ENCODE measurements around the gene NAV2. TPM values are rescaled to one million over a fixed set of nuclear protein-coding genes. Genes with fewer than 3 reads are reported as not detected.

The NAV2 gene
- total and polyA plus RNA-seq, 4 experiments from 2014 or later, result 1.1 to 6.2 (median 4.2) TPM; not detected in 1

DNA sequence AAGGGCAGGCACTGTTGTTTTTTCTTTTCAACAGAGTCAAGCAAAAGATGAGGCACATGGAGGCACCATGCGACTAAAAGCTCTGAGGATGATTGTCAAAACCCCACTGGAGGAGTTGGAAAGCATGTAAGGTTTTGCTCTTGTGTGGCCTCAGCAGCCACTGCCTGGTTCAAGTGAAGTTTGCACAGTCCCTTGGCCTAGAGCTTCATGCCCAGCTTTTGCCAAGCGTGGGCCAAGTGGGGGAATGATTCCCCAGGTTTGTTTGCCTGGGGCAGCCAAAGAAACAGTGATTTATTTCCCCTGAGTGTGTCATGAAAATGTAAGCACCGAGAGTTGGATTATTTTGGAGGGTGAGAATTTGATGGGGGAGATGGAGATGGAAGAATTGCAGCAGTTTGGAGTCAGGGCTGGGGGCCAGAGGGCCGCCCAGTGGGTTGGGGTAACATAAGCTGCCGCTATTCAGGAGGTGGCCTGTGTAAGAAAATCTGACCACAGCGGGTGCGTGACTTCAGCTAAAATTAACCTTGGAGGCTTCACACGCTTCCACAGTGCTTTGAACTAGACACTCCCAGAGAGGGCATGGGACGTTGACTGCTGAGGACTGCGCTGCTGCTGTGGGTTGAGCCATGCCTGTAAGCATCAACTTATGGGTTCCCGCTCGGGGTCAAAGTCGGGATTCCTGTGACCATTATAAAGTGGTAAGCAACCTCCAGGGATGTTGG is 100.7 kb downstream of the NAV2 start:
- H3K27me3 ChIP-seq (ENCODE audit: insufficient read depth, low read length), result no peaks in the 10 kb centered on the region
- no peak overlapping the region for H3K4me3 Mint-ChIP-seq
- intact Hi-C loops (cut with micrococcal nuclease), result no loop called here
- ChIA-PET POLR2A (ENCODE audit: partially characterized antibody) (no interaction called here), CTCF (ENCODE audit: partially characterized antibody) (no interaction called here)
- H3K9me3 Mint-ChIP-seq, result no peaks in the 10 kb centered on the region
- no peaks in the 10 kb centered on the region for H3K36me3 Mint-ChIP-seq
- no peak overlapping the region for H3K27ac Mint-ChIP-seq
- no peaks in the 10 kb centered on the region for H3K4me1 ChIP-seq (ENCODE audit: insufficient read depth, low read length)
- no peak for DNase-seq
- H3K4me3 ChIP-seq (ENCODE audit: low read length in 2 of 2), result no peak overlapping the region
- no peaks in the 10 kb centered on the region for H3K36me3 ChIP-seq (ENCODE audit: insufficient read depth, low read length)
- H3K27ac ChIP-seq (ENCODE audit: low read depth, low read length), result no peak overlapping the region
- no peaks in the 10 kb centered on the region for H3K4me1 Mint-ChIP-seq
- H3K9me3 ChIP-seq (ENCODE audit: control insufficient read depth in 1 of 2, low read length in 2 of 2), result no peaks in the 10 kb centered on the region
- H3K27me3 Mint-ChIP-seq, result peaks cover 2 to 3% of the 10 kb centered on the region in 2 donors

DNA sequence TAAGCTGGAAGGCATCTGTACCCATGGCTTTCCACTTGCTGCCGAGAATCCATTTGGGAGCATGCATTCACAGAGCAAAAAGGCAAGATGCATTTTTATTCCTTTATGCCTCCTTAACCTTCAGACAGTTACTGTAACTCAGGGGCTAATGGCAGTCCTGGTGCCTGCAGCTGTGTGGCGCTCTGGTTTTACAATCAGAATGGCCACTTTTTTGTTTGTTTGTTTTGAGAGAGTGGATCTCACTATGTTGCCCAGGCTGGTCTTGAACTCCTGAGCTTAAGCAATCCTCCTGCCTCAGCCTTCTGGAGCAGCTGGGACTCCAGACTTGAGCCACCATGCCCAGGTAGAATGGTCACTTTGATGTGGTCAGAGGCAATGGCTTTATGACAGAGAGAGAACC is 101.8 kb downstream of the NAV2 start:
- DNase-seq, result no peak
- Mint-ChIP-seq H3K4me1 (no peaks in the 10 kb centered on the region), H3K27me3 (peaks cover 6% of the 10 kb centered on the region in 2 donors), H3K27ac (no peak overlapping the region), H3K36me3 (no peaks in the 10 kb centered on the region), H3K9me3 (no peaks in the 10 kb centered on the region), H3K4me3 (no peak overlapping the region)
- Histone ChIP-seq H3K27ac (ENCODE audit: low read depth, low read length) (no peak overlapping the region), H3K9me3 (ENCODE audit: control insufficient read depth in 1 of 2, low read length in 2 of 2) (no peaks in the 10 kb centered on the region), H3K4me3 (ENCODE audit: low read length in 2 of 2) (no peak overlapping the region), H3K27me3 (ENCODE audit: insufficient read depth, low read length) (no peaks in the 10 kb centered on the region), H3K36me3 (ENCODE audit: insufficient read depth, low read length) (no peaks in the 10 kb centered on the region), H3K4me1 (ENCODE audit: insufficient read depth, low read length) (no peaks in the 10 kb centered on the region)
- CTCF ChIA-PET (ENCODE audit: partially characterized antibody), result no interaction called here
- POLR2A ChIA-PET (ENCODE audit: partially characterized antibody), result no interaction called here
- intact Hi-C loops (cut with micrococcal nuclease), result no loop called here

DNA sequence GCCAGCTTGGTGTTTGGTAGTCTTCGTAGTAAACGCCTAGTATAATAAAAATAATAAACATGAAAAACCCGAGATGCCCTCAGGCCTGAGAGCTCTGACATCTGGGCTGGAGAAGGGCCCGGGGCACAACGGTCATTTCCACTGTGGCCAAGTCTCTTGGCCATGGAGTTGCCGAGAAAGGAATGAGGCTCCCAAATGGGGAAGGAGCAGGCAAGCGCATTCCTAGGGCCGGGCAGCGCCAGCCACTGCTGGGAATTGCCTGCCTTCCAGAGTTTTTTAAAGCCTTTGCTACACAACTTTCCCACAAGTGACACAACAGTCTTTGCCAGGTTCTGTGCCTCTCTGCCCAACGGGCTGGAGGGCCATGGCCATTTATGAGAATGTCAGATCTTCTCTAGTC is 103.4 kb downstream of the NAV2 start:
- Histone ChIP-seq H3K27me3 (ENCODE audit: insufficient read depth, low read length) (no peaks in the 10 kb centered on the region), H3K27ac (ENCODE audit: low read depth, low read length) (no peak overlapping the region), H3K36me3 (ENCODE audit: insufficient read depth, low read length) (no peaks in the 10 kb centered on the region), H3K4me1 (ENCODE audit: insufficient read depth, low read length) (no peaks in the 10 kb centered on the region), H3K4me3 (ENCODE audit: low read length in 2 of 2) (no peak overlapping the region), H3K9me3 (ENCODE audit: control insufficient read depth in 1 of 2, low read length in 2 of 2) (no peaks in the 10 kb centered on the region)
- intact Hi-C loops (cut with micrococcal nuclease), result no loop called here
- peaks cover 5 to 6% of the 10 kb centered on the region in 2 donors for H3K27me3 Mint-ChIP-seq
- H3K4me1 Mint-ChIP-seq, result no peaks in the 10 kb centered on the region
- no peak overlapping the region for H3K4me3 Mint-ChIP-seq
- H3K9me3 Mint-ChIP-seq, result no peaks in the 10 kb centered on the region
- no peak overlapping the region for H3K27ac Mint-ChIP-seq
- CTCF ChIA-PET (ENCODE audit: partially characterized antibody), result no interaction called here
- POLR2A ChIA-PET (ENCODE audit: partially characterized antibody), result no interaction called here
- no peak for DNase-seq
- H3K36me3 Mint-ChIP-seq, result no peaks in the 10 kb centered on the region

DNA sequence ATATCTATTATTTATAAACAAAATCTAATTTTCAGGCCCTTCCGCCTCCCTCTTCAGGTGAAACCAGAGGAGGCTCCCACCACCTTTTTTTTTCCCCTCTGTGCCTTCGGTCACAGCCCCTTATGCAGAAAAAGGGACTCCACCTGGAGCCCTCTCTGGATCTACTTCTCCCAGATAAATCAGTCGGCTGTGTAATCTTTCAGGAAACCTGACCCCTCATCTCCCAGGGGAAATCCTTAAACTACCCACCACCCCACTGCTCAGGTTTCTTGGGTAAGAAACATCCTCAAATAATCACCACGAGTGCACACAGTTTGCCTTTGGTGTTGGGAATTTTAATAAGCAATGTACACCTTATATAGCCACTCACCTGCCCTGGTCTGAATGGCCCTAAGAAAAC is 104.2 kb downstream of the NAV2 start:
- H3K27me3 ChIP-seq (ENCODE audit: insufficient read depth, low read length), result no peaks in the 10 kb centered on the region
- no peaks in the 10 kb centered on the region for H3K4me1 ChIP-seq (ENCODE audit: insufficient read depth, low read length)
- no peak overlapping the region for H3K4me3 ChIP-seq (ENCODE audit: low read length in 2 of 2)
- no peaks in the 10 kb centered on the region for H3K4me1 Mint-ChIP-seq
- H3K36me3 ChIP-seq (ENCODE audit: insufficient read depth, low read length), result no peaks in the 10 kb centered on the region
- no peak overlapping the region for H3K27ac Mint-ChIP-seq
- H3K36me3 Mint-ChIP-seq, result no peaks in the 10 kb centered on the region
- ChIA-PET POLR2A (ENCODE audit: partially characterized antibody) (no interaction called here), CTCF (ENCODE audit: partially characterized antibody) (no interaction called here)
- H3K9me3 ChIP-seq (ENCODE audit: control insufficient read depth in 1 of 2, low read length in 2 of 2), result no peaks in the 10 kb centered on the region
- peaks cover 4 to 6% of the 10 kb centered on the region in 2 donors for H3K27me3 Mint-ChIP-seq
- H3K27ac ChIP-seq (ENCODE audit: low read depth, low read length), result no peak overlapping the region
- H3K4me3 Mint-ChIP-seq, result no peak overlapping the region
- H3K9me3 Mint-ChIP-seq, result no peaks in the 10 kb centered on the region
- DNase-seq, result no peak
- intact Hi-C loops (cut with micrococcal nuclease), result no loop called here

DNA sequence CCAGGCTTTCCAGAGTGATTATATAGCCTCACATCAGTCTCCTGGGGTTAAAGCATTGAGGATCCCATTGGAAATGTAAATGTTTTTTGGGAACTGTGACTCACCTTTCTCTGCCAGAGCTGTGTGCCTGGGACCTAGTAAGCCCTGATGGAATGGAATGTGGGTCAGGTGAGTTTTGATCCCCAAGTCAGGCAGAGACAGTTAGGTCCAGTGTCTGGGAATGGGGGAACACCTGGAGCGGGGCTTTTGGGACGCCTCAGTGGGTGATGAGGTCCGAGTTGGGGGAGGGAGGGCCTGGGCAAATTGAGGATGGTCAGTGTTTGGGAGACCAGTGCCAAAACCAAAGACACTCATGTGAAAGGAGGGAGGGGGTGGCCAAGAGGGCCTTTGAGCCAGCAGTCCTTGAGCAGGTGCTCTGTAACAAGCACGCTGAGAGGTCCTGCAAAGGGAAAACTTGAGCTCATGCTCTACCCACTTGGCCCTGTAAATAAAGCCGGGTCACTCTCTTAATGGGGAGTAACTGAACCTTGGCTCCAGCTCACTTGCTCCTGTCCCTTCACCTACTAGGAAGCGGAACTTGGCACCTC is 104.7 kb downstream of the NAV2 start:
- no peak overlapping the region for H3K27ac Mint-ChIP-seq
- H3K36me3 Mint-ChIP-seq, result no peaks in the 10 kb centered on the region
- no peaks in the 10 kb centered on the region for H3K4me1 Mint-ChIP-seq
- H3K4me1 ChIP-seq (ENCODE audit: insufficient read depth, low read length), result no peaks in the 10 kb centered on the region
- DNase-seq, result no peak
- no peak overlapping the region for H3K4me3 Mint-ChIP-seq
- H3K27me3 ChIP-seq (ENCODE audit: insufficient read depth, low read length), result no peaks in the 10 kb centered on the region
- no peaks in the 10 kb centered on the region for H3K9me3 ChIP-seq (ENCODE audit: control insufficient read depth in 1 of 2, low read length in 2 of 2)
- ChIA-PET POLR2A (ENCODE audit: partially characterized antibody) (no interaction called here), CTCF (ENCODE audit: partially characterized antibody) (no interaction called here)
- H3K4me3 ChIP-seq (ENCODE audit: low read length in 2 of 2), result no peak overlapping the region
- no peaks in the 10 kb centered on the region for H3K9me3 Mint-ChIP-seq
- peaks cover 4 to 6% of the 10 kb centered on the region in 2 donors for H3K27me3 Mint-ChIP-seq
- no peak overlapping the region for H3K27ac ChIP-seq (ENCODE audit: low read depth, low read length)
- intact Hi-C loops (cut with micrococcal nuclease), result no loop called here
- no peaks in the 10 kb centered on the region for H3K36me3 ChIP-seq (ENCODE audit: insufficient read depth, low read length)

DNA sequence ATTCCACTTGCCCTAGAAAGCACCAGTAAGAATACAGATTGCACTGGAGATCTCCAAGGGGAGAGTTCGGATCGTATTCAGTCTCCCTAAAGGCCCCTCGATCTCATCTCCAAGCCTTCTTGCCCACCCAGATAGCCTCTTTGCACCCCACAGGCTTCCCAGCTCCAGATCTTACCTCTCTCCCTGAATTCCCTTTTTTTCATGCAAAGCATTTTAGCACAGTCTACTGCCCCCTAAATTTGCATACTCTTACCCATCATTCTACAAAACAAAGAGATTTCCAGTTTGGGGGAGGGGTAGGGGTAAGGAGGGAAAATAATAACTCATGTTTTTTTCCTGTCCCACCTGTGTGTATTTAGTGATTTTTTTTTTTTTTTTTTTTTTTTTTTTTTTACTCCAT is 105.2 kb downstream of the NAV2 start:
- Histone ChIP-seq H3K4me3 (ENCODE audit: low read length in 2 of 2) (no peak overlapping the region), H3K9me3 (ENCODE audit: control insufficient read depth in 1 of 2, low read length in 2 of 2) (no peaks in the 10 kb centered on the region), H3K4me1 (ENCODE audit: insufficient read depth, low read length) (no peaks in the 10 kb centered on the region), H3K27me3 (ENCODE audit: insufficient read depth, low read length) (no peaks in the 10 kb centered on the region), H3K36me3 (ENCODE audit: insufficient read depth, low read length) (no peaks in the 10 kb centered on the region), H3K27ac (ENCODE audit: low read depth, low read length) (no peak overlapping the region)
- POLR2A ChIA-PET (ENCODE audit: partially characterized antibody), result no interaction called here
- intact Hi-C loops (cut with micrococcal nuclease), result no loop called here
- DNase-seq, result no peak
- H3K27ac Mint-ChIP-seq, result no peak overlapping the region
- CTCF ChIA-PET (ENCODE audit: partially characterized antibody), result no interaction called here
- H3K4me1 Mint-ChIP-seq, result no peaks in the 10 kb centered on the region
- no peak overlapping the region for H3K4me3 Mint-ChIP-seq
- no peaks in the 10 kb centered on the region for H3K36me3 Mint-ChIP-seq
- H3K9me3 Mint-ChIP-seq, result no peaks in the 10 kb centered on the region
- H3K27me3 Mint-ChIP-seq, result peaks cover 4 to 6% of the 10 kb centered on the region in 2 donors

DNA sequence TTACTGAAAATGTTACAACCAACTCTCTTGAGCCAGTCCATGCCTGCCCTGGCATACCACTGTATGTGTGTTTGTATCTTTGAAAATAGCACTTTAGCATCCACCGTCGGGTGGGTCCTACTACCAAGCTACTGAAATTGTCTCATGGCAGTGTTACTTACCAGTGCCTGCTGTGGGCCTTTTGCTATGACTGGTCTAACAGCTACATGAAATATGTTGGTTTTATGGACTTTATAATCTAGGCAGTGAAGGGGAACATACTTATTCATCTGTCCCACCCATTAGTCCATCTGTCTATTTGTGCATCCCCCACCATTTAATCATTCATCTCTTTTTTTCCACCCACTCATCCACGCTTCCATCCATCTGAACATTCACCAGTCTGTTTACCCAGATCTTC is 106.0 kb downstream of the NAV2 start:
- Histone ChIP-seq H3K4me3 (ENCODE audit: low read length in 2 of 2) (no peak overlapping the region), H3K27ac (ENCODE audit: low read depth, low read length) (no peak overlapping the region), H3K36me3 (ENCODE audit: insufficient read depth, low read length) (no peaks in the 10 kb centered on the region), H3K27me3 (ENCODE audit: insufficient read depth, low read length) (no peaks in the 10 kb centered on the region), H3K9me3 (ENCODE audit: control insufficient read depth in 1 of 2, low read length in 2 of 2) (no peaks in the 10 kb centered on the region), H3K4me1 (ENCODE audit: insufficient read depth, low read length) (no peaks in the 10 kb centered on the region)
- no peak for DNase-seq
- intact Hi-C loops (cut with micrococcal nuclease), result no loop called here
- Mint-ChIP-seq H3K27ac (no peak overlapping the region), H3K36me3 (no peaks in the 10 kb centered on the region), H3K27me3 (peaks cover 3 to 4% of the 10 kb centered on the region in 2 donors), H3K9me3 (no peaks in the 10 kb centered on the region), H3K4me1 (no peaks in the 10 kb centered on the region), H3K4me3 (no peak overlapping the region)
- POLR2A ChIA-PET (ENCODE audit: partially characterized antibody), result no interaction called here
- CTCF ChIA-PET (ENCODE audit: partially characterized antibody), result interaction anchor here (2.4 kb wide), 1 partner anchor 10 kb away, joined by 5 read pairs; no protein-coding TSS in a partner anchor

Data from CD4-positive, alpha-beta memory T cell (primary cell).